Suppressor macrophage (primary cell): Measurements from ENCODE around the gene ISM2.

Source experiments
- DNase-seq, 4 experiments: peaks; one replicate each; pipeline ENCODE4 v3.0.0-alpha.2; 2020 to 2022

ISM2 gene

GRCh38 chr14:77507762-77508161 is 9.1 kb upstream of the ISM2 start:
- no peak for DNase-seq

- DNase-seq, result no peak
Observed at GRCh38 chr14:77505031-77505430, 6.4 kb upstream of the ISM2 start.

GRCh38 chr14:77503138-77503537 is 4.5 kb upstream of the ISM2 start:
- DNase-seq, result no peak

GRCh38 chr14:77502109-77502782 is 3.6 kb upstream of the ISM2 start:
- no peak for DNase-seq

GRCh38 chr14:77498984-77499527 is 440 bp upstream of the ISM2 start:
- peak in 2 of 4 experiments; percentile 16 to 23 for DNase-seq

GRCh38 chr14:77495334-77495733 is 3.3 kb downstream of the ISM2 start:
- no peak for DNase-seq

- no peak for DNase-seq
Observed at GRCh38 chr14:77491056-77491455, 7.6 kb downstream of the ISM2 start.

- DNase-seq, result no peak
Observed at GRCh38 chr14:77490347-77490986, 8.1 kb downstream of the ISM2 start.

- no peak for DNase-seq
Observed at GRCh38 chr14:77489041-77489440, 9.6 kb downstream of the ISM2 start.

GRCh38 chr14:77488558-77488957 is 10.1 kb downstream of the ISM2 start:
- DNase-seq, result no peak

GRCh38 chr14:77485901-77486678 is 12.5 kb downstream of the ISM2 start:
- no peak for DNase-seq

GRCh38 chr14:77485256-77485655 is 13.4 kb downstream of the ISM2 start:
- DNase-seq, result no peak

GRCh38 chr14:77482422-77482821 is 16.2 kb downstream of the ISM2 start:
- DNase-seq, result no peak

- DNase-seq, result peak in 1 of 4 experiments; percentile 14
Observed at GRCh38 chr14:77478796-77479195, 19.8 kb downstream of the ISM2 start.

GRCh38 chr14:77478029-77478428 is 20.6 kb downstream of the ISM2 start:
- no peak for DNase-seq

- DNase-seq, result no peak
Observed at GRCh38 chr14:77475432-77476115, 23.0 kb downstream of the ISM2 start.

- DNase-seq, result no peak
Observed at GRCh38 chr14:77474479-77475177, 24.0 kb downstream of the ISM2 start.

GRCh38 chr14:77473921-77474320 is 24.7 kb downstream of the ISM2 start:
- DNase-seq, result no peak

GRCh38 chr14:77470224-77470870 is 28.3 kb downstream of the ISM2 start:
- no peak for DNase-seq

GRCh38 chr14:77469539-77469938 is 29.1 kb downstream of the ISM2 start:
- no peak for DNase-seq

GRCh38 chr14:77469067-77469505 is 29.5 kb downstream of the ISM2 start:
- DNase-seq, result no peak

GRCh38 chr14:77467801-77468200 is 30.8 kb downstream of the ISM2 start:
- no peak for DNase-seq
